IPS-NIHi7 (cell line): ENCODE data around the gene SCG3.
"Not testable (repeated sequence)": the region's sequence is repeated elsewhere in the genome, so short reads cannot be mapped to it uniquely, and the experiment has no call there.

Source experiments
- DNase-seq: peaks from one replicate; pipeline ENCODE4 v3.0.0; 2012; ENCODE audit warnings: mixed read lengths; ENCODE audit errors: extremely low spot score

SCG3 gene

GRCh38 chr15:51681303-51681963 is at the start of gene SCG3:
Gene SCG3 (plus strand): TSS chr15:51681503. CDS start chr15:51681756, 253 bp downstream.
- peak; percentile 94 for DNase-seq

DNA sequence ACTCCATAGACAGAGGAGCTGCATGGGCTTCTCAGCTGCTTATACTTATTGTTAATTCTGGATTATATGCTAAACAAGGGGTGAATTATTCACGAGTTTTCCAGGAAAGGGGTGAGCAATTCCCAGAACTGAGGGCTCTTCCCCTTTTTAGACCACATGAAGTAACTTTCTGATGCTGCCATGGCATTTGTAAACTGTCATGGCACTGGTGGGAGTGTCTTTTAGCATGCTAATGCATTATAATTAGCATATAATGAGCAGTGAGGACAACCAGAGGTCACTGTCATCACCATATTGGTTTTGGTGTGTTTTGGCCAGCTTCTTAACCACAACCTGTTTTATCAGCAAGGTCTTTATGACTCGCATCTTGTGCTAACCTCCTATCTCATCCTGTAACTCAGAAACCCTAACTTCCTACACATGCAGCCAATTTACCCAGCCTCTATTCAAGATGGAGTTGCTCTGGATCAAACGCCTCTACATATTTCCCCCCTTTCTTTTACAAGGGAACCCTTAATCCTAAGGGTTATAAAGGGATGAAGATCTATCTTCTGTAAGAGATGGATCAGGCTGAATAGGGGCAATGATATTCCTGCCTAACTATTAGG is 46.6 kb upstream of the SCG3 start:
- no peak for DNase-seq

GRCh38 chr15:51641490-51642130 is 39.7 kb upstream of the SCG3 start:
- no peak for DNase-seq

- DNase-seq, result no peak
Observed at GRCh38 chr15:51642696-51643095, 38.6 kb upstream of the SCG3 start.

GRCh38 chr15:51647128-51647562 is 34.2 kb upstream of the SCG3 start:
- DNase-seq, result no peak

DNA sequence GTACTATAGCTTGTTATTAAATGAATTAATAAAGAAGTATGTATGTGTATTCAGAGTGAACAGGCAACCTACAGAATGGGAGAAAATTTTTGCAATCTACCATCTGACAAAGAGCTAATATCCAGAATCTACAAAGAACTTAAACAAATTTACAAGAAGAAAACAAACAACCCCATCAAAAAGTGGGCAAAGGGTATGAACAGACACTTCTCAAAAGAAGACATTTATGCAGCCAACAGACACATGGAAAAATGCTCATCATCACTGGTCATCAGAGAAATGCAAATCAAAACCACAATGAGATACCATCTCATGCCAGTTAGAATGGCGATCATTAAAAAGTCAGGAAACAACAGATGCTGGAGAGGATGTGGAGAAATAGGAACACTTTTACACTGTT is 33.2 kb upstream of the SCG3 start:
- not testable (repeated sequence) for DNase-seq

DNA sequence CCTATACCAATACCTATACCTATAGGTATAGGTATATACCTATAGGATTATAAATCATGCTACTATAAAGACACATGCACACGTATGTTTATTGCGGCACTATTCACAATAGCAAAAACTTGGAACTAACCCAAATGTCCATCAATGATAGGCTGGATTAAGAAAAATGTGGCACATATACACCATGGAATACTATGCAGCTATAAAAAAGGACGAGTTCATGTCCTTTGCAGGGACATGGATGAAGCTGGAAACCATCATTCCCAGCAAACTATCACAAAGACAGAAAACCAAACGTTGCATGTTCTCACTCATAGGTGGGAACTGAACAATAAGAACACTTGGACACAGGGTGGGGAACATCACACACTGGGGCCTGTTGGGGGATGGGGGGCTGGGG is 32.7 kb upstream of the SCG3 start:
- not testable (repeated sequence) for DNase-seq

- DNase-seq, result peak; percentile 61
Observed at GRCh38 chr15:51649659-51650521, 31.4 kb upstream of the SCG3 start.

DNA sequence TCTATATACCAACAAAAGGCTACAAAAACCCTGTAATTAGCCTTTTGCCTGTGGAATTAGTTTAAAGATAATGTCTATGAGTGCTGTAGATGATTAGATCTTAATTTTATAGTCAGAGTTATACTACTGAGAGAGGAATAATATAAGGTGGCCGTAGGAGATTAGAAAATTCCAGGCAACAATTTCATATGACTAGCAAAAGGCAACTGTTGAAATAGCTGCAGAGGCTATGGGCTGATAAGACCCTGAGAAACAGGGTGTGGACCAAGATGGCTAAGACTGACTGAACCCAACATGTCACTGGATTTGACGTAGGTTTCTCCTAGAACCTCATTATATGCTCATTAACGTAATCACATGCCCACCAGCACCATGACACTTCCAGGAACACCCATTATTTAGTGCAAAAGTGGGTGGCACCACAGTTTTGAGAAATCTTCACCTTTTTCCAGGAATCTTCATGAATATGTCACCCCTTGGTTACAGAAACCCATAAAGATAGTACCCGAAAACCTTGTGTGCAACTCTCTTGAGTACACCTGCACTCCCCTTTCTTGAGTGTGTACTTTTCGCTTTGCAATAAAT is 29.1 kb upstream of the SCG3 start:
- no peak for DNase-seq

GRCh38 chr15:51655401-51656057 is 25.8 kb upstream of the SCG3 start:
- not testable (repeated sequence) for DNase-seq

DNA sequence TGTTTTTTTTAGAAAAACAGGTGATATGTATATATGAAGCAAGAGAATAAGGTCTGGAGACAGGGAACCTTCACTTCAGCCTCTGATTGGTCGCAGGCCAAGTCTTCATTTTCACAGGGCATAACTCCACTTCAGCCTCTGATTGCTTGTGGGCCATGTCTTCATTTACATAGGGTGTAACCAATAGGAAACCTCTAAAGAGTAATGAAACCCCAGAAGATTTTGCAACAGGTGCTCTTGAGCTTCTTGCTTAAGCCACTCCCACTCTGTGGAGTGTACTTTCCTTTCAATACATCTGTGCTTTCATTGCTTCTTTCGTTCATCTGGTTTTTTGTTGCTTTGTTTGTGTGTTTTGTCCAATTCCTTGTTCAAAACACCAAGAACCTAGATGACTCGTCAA is 22.6 kb upstream of the SCG3 start:
- DNase-seq, result no peak

DNA sequence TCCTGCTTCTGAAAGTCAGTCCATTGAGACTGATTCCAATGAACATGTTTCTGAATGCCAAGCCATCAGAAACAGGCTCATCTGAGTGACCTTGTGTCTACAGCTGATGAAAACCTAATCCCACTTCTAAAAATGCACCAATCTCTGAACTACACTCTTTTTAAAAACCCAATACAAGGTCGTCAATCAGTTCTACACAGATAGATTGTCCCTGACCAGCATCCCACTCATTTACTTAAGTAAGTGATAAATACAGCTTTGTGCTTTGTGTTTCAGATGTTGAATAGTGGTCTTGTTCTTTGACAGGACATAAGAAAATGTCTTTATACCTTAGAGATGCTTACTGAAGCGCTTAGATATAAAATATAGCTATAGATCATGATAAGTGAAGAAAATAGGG is 20.2 kb upstream of the SCG3 start:
- no peak for DNase-seq

GRCh38 chr15:51667478-51667877 is 13.8 kb upstream of the SCG3 start:
- no peak for DNase-seq

- DNase-seq, result no peak
Observed at GRCh38 chr15:51668446-51668845, 12.9 kb upstream of the SCG3 start.

DNA sequence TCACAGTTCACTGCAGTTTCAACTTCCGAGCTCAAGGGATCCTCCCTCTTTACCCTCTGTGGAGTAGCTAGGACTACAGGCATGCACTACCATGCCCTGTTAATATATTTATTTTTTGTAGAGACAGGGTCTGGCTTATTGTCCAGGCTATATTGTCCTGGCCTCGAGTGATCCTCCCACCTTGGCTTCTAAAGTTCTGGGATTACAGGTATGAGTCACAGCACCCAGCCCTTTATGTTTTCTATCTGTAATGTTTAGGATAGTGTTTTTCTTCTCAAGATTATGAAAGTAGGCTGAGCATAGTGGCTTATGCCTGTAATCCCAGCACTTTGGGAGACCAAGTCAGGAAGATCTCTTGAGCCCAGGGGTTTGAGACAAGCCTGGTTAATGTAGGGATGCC is 11.9 kb upstream of the SCG3 start:
- DNase-seq, result no peak

DNA sequence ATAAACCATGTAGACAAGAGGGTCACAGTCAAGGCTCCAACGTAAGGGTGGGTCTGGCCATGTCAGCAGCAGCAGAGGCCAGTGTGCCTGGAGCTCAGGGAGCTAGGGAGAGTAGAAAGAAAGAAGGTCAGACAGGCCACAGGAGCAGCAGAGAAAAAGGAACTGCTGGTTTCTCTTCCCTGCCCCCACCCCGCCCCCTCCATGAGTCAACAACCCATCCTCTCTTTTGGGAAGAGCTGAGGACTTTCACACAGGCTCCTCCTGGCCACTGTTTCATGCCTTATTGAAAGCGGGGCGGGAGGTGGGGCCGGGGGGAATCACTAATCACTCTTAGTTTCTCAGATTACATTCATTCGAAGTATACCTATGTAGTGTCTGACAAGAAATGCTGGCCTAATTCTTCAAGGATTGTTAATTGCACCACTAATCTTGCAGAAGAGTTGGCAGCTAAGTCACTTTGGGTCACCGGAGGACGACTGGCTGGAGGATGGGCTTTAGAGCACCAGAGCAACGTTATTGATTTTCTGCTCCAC is 9.1 kb upstream of the SCG3 start:
- DNase-seq, result peak; percentile 42

DNA sequence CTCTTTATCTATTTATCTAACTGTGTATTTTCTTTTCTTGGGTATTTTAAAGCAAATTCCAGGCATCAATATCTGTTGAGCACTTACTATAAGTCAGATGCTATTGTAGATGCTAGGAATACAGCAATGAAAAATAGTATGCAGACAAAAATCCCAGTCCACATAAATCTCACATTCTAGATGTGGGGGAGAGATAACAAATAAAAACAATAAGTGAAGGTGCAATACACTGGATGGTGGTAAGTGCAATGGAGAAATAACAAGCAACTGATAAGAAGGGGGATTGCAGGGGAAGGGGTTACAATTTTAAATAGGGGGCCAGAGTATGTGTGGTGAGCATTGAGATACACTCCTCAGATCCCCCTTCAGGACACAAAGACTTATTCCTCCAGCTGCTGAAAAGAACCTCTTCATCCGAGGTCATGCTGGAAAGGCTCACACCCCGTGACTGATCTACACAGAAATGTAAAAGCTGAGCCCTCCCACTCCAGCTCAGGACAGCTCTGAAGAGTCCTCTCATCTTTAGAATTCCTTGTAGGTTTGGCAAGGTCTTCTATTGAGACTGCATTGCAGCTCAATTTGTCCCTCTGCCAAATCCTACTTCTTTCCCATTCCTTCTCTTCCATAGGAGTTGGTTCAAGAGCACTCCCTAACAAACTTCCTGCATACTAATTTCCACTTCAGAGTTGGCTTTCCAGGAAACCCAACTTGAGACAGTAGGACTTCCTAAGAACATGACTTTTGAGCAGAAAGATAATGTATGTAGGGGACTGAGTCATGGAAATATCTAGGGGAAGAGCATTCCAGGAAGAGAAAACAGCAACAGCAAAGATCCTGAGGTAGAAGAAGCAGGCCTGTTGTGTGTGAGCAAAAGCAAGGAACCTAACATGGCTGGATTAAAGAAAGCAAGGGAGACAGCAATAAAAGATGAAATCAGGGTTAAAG is 8.1 kb upstream of the SCG3 start:
- no peak for DNase-seq

DNA sequence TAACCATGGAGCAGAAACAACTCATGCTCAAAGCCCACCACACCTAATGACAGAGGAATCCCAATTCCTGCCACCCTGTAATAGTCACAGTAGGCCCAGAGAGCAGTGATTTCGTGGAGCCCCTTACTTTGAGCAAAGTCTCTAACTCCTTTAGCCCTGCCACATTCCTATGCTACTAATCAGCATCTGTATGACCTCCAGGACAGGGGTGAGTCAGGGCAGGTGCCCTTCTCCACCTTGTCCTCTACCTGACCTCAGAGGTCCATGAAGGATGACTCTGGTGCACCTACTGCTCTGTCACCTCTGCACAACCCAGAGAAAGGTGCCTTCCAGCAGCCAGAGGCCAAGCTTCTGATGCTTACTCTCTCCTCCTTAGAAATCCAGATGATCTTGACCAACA is 6.1 kb upstream of the SCG3 start:
- no peak for DNase-seq

- no peak for DNase-seq
Observed at GRCh38 chr15:51677021-51677420, 4.3 kb upstream of the SCG3 start.

DNA sequence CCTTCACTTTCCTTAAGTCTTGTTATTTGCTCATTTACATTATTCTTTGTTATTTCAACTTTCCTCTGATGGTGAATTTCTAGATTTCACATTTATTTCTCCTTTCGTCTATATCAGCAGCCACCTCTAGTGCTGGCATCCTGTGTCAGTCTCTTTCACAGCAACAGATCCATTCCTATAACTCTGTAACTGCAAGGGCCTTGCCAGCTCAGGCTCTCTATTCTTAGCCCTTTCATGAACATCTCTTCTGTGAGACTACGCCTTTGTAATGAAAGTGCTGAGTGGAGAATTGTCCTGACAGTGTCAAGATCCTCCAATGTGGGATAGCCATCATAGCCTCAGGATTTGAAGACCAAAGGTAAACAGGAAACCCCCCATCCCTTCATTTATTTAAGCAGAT is 3.9 kb upstream of the SCG3 start:
- no peak for DNase-seq
